ENCODE measurements around the gene REG3A. TPM values are rescaled to one million over a fixed set of nuclear protein-coding genes. Genes with fewer than 3 reads are reported as not detected.

REG3A gene
- total RNA-seq: not detected

DNA sequence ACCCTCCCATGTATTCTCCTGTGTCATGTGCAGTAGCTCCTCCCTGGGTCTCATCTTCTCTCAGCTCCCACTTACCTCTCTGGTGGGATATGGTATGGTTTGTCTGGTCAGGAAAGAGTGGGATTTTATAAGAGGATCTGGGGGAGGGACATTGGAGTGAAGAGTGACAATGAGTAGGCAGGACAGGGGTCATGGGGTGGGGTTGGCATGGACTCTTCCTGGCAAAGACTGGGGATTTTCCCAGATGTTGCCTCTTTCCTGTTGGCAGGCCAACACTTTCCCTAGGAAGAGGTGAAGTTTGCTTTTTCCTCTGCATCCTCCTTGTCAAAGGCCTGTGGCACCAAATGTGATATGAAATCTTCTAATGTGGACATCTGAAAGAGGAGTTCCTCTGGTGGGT lies at the start of gene REG3A:
Gene REG3A, minus strand, starts transcription at position 101 of the 400 bp plus-strand sequence. CDS start 348 bp downstream, outside the sequence.
- Mint-ChIP-seq H3K9me3 (no peaks in the 10 kb centered on the region), H3K27ac (no peak within 1 kb of the TSS), H3K27me3 (no peaks in the 10 kb centered on the region), H3K36me3 (no peaks in the 10 kb centered on the region), H3K4me1 (no peaks in the 10 kb centered on the region), H3K4me3 (no peak within 1 kb of the TSS)
- DNase-seq: no peak

DNA sequence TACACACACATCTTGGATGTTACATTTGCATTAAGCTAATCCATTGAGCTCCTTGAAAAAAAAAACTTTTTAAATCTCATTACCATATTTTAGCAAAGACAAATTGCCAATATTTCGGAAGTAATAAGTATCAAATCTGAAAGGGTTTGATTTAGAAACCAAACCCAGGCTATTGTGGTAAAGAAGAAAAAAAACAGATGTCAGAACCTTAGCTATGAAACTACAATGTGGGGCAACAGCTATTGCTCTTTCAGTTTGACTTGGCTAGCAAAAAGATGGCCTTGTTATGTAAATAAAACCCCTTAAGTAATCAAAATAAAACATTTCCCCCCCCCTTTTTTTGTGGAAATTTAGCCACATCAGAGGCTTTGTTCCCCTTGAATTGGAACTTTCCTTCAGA lies 41.2 kb upstream of the REG3A start:
- Mint-ChIP-seq H3K4me1 (no peaks in the 10 kb centered on the region), H3K36me3 (no peaks in the 10 kb centered on the region), H3K27ac (no peak overlapping the region), H3K27me3 (no peaks in the 10 kb centered on the region), H3K4me3 (no peak overlapping the region), H3K9me3 (peaks cover 2% of the 10 kb centered on the region)
- no peak for DNase-seq

DNA sequence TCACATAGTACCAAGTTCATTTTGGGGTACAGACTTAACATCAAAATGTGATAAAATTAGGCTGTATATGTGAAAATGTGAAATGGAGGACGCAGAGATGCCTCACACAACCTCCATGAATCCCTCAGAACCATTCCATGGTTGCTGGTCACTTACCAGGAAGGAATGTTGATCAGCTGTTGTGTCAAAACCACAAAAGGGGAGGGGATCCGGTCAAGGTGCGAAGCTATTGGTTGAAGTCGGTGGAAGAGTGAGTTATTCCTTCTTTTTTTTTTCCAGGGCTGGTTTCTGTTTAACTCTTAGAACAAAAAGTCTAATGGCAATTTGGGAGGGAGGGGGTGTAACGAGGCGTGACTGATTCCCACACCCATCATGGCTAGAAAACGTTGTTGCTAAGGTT lies 32.3 kb upstream of the REG3A start:
- Mint-ChIP-seq H3K4me1 (no peaks in the 10 kb centered on the region), H3K36me3 (no peaks in the 10 kb centered on the region), H3K9me3 (peaks cover 4% of the 10 kb centered on the region), H3K27ac (no peak overlapping the region), H3K27me3 (no peaks in the 10 kb centered on the region), H3K4me3 (no peak overlapping the region)
- no peak for DNase-seq

DNA sequence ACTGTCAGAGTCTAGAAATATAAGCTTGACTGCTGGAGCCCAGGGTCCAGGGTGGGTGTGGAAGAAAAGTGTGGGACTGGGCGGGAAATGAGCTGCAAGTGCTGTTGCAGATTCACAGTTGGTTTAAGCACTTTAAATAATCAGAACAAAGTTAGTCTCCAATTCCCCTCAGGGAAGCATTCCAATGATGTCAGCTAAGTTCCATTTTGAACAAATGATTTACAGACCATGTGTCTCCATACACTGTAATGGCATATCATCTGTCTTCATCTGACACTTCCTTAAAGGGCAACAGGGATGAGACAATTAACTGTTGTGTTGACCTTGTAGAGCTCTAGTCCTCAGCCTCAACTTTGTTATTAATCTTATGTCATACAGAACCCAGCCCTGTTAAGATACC lies 31.5 kb upstream of the REG3A start:
- no peaks in the 10 kb centered on the region for H3K4me1 Mint-ChIP-seq
- H3K36me3 Mint-ChIP-seq: no peaks in the 10 kb centered on the region
- no peaks in the 10 kb centered on the region for H3K27me3 Mint-ChIP-seq
- H3K27ac Mint-ChIP-seq: no peak overlapping the region
- no peak for DNase-seq
- peaks cover 4% of the 10 kb centered on the region for H3K9me3 Mint-ChIP-seq
- no peak overlapping the region for H3K4me3 Mint-ChIP-seq

DNA sequence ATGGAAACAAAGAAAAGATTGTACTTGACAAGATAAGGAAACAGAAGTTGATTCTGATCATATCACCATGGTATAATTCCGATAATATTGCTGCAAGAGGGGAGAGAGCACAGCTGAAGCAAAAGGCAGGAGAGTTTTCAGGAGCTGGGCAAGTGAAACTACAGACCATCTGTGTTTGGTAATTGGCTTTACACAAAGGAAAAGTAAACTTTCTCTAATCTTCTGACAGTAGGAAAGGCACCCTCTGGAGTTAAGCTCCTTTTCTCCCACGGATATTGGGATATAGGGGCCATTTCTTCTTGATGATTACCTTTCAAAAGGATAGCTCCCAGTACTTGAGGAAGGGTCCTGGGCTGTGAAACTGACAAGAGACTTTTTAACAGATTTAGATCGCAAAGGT lies 29.9 kb upstream of the REG3A start:
- H3K4me3 Mint-ChIP-seq: no peak overlapping the region
- peaks cover 7% of the 10 kb centered on the region for H3K9me3 Mint-ChIP-seq
- H3K27ac Mint-ChIP-seq: no peak overlapping the region
- DNase-seq: no peak
- H3K27me3 Mint-ChIP-seq: no peaks in the 10 kb centered on the region
- H3K4me1 Mint-ChIP-seq: no peaks in the 10 kb centered on the region
- H3K36me3 Mint-ChIP-seq: no peaks in the 10 kb centered on the region

DNA sequence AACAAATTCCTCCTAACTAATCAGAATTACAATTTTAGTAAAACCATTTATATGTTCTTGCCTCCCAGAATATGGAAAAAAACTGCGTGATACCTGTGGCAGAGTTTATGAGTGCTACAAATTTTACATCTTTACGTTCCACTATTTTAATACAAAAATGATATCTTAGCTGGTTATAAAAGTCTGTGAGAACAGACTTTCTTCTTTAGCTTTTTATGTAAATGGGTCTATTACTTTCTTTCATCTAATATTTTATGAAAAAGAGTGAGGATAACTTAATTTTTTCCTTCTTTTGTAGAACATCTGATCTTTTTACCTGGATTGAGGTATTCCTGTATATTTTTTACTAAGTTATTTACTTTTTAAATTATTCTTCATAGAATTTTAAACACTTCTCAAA lies 22.1 kb upstream of the REG3A start:
- Mint-ChIP-seq H3K4me3 (no peak overlapping the region), H3K4me1 (no peaks in the 10 kb centered on the region), H3K27ac (no peak overlapping the region), H3K27me3 (no peaks in the 10 kb centered on the region), H3K36me3 (no peaks in the 10 kb centered on the region), H3K9me3 (peaks cover 16% of the 10 kb centered on the region)
- no peak for DNase-seq

DNA sequence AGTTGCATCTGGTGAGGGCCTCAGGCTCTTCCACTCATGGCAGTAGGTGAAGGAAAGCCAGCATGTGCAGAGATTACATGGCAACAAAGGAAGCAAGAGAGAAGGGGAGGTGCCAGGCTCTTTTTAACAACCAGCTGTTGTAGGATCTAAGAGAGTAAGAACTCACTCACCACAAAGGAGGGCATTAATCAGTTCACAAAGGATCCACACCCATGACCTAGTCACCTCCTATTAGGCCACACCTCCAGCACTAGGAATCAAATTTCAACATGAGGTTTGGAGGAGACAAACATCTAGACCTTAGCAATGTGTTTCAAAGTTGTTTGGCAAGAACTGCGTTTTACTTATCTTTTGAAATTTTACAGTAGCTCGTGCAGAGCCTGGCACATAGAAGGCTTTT lies 20.5 kb upstream of the REG3A start:
- Mint-ChIP-seq H3K9me3 (peaks cover 16% of the 10 kb centered on the region), H3K4me3 (no peak overlapping the region), H3K27me3 (no peaks in the 10 kb centered on the region), H3K36me3 (no peaks in the 10 kb centered on the region), H3K27ac (no peak overlapping the region), H3K4me1 (no peaks in the 10 kb centered on the region)
- DNase-seq: no peak

DNA sequence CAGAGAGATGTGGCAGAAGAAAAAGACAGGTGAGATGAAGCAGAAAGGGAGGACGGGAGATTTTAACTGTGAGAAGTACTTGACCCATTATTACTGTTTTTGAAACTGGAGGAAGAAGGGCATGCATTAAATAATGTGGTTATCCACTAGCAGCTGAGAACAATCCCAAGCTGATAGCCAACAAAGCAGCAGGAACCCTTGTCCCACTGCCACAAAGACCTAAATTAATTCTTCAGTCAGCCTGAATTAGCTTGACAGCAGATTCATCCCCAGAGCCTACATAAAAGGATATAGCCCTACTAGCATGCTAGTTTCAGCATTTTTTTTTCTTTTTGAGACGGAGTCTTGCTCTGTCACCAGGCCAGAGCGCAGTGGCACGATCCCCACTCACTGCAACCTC lies 19.5 kb upstream of the REG3A start:
- H3K9me3 Mint-ChIP-seq: peaks cover 10% of the 10 kb centered on the region
- no peaks in the 10 kb centered on the region for H3K4me1 Mint-ChIP-seq
- no peaks in the 10 kb centered on the region for H3K36me3 Mint-ChIP-seq
- no peak overlapping the region for H3K4me3 Mint-ChIP-seq
- no peak overlapping the region for H3K27ac Mint-ChIP-seq
- no peak for DNase-seq
- H3K27me3 Mint-ChIP-seq: no peaks in the 10 kb centered on the region

DNA sequence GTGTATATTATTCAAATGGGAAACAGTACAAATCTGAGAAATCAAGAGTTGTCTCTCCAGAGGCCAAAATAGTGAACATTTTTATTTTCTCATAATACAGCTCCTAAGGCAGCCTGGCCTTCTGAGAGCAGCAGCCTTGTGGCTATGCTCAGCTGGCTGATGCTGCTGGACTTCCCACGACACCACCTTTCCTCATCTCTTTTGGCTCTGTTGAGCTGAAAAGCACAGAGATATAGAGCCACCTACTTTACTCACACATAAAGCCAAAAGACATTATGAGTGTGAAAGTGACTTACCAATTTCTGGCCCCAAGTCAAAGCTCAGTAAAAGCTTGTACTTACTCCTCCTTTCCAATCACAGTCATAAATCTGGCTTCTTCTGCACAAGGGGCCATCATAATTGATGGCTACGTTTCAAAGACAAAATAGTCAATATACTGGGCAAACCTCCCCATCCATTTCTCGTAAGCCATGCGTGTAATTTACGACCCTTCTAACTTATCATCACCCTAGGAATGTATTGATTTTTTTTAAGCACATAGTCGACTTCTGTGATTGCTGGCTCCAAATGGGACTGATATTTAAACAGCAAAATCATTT lies 18.6 kb upstream of the REG3A start:
- no peak for DNase-seq
- Mint-ChIP-seq H3K27ac (no peak overlapping the region), H3K9me3 (peaks cover 10% of the 10 kb centered on the region), H3K27me3 (no peaks in the 10 kb centered on the region), H3K36me3 (no peaks in the 10 kb centered on the region), H3K4me3 (no peak overlapping the region), H3K4me1 (no peaks in the 10 kb centered on the region)

DNA sequence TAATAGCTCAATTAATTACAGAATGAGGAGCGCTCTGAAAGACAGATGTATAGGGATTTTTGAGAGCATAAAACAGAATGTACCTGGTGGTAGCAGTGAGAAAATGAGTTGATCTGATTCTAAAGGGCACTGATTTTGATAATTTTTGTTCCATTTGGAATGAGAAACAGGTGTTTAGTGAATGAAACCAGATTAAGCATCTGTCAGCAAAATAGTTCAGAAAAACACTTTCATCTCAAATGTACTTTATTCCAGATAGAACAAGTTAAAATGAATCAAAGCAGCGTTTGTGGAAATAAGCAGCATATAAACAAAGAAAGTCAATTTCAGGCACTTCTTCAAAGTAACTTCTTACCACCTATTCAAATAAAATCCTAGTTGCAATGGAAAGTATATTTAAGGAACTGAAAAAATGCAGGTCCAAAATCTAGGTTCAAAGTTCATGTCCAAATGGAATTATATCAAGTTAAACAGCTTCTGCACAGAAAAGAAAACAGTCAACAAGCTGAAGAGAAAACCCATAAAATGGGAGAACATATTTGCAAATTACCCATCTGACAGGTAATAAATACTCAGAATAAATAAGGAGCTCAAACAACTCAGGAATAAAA lies 11.9 kb upstream of the REG3A start:
- Mint-ChIP-seq H3K4me3 (no peak overlapping the region), H3K27me3 (no peaks in the 10 kb centered on the region), H3K9me3 (peaks cover 2% of the 10 kb centered on the region), H3K27ac (no peak overlapping the region), H3K36me3 (no peaks in the 10 kb centered on the region), H3K4me1 (no peaks in the 10 kb centered on the region)
- no peak for DNase-seq

DNA sequence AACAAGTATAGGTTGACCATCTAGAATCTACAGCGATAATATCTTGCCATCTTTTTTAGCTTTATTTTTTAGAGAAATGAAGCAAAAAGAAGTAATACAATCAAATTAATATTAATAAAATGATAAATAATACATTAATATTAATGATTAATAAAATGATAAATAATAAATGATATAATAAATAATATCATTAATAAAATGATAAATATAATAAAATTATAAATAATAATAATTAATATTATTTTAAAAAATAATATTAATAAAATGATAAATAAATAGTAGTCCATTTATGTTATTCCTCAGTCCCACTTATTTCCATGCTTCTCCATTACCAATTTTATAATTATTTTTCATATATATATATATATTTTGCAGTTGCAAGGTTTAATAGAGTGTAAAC lies 3.2 kb upstream of the REG3A start:
- Mint-ChIP-seq H3K9me3 (no peaks in the 10 kb centered on the region), H3K27me3 (no peaks in the 10 kb centered on the region), H3K4me1 (no peaks in the 10 kb centered on the region), H3K4me3 (no peak overlapping the region), H3K36me3 (no peaks in the 10 kb centered on the region), H3K27ac (no peak overlapping the region)
- DNase-seq: no peak

DNA sequence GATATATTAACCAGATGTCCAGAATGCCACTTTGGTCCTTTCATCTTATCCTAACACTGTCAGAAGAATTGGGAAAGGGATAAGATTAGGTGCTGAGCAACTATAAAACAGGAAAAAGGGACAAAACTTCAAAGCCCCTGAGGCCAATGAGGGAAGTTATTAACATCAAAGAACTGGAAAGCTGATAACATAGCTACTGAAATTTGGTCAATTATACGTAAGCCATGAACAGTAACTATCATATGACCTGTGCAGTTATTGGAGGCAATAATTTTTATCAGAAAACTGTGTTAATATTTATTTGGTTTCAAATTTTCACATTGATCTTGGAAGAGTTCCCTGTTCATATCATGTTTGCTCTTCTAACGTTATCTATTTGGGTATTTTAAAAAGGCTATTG lies 2.6 kb upstream of the REG3A start:
- Mint-ChIP-seq H3K4me3 (no peak overlapping the region), H3K9me3 (no peaks in the 10 kb centered on the region), H3K27me3 (no peaks in the 10 kb centered on the region), H3K27ac (no peak overlapping the region), H3K36me3 (no peaks in the 10 kb centered on the region), H3K4me1 (no peaks in the 10 kb centered on the region)
- DNase-seq: no peak

DNA sequence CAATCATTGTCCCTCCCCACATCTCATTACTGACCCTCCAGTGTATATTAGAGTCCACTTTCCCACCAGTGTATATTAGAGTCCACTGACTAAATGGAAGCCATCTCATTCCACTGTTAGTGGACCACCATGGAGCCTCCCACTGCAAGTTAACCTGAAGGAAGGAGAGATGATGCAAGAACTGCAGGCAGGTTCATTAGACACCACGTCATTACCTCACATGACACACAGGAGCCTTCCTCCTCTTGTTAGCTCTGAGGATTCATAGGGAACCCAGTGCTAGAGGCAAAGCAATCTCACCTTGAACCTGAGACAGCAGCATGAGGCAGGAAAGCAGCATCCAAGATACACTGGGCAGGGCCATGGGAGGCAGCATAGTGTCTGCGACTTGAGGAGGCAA lies 523 bp downstream of the REG3A start:
- no peaks in the 10 kb centered on the region for H3K36me3 Mint-ChIP-seq
- H3K4me3 Mint-ChIP-seq: no peak overlapping the region
- no peak overlapping the region for H3K27ac Mint-ChIP-seq
- H3K9me3 Mint-ChIP-seq: peaks cover under 1% of the 10 kb centered on the region
- no peaks in the 10 kb centered on the region for H3K27me3 Mint-ChIP-seq
- DNase-seq: no peak
- no peaks in the 10 kb centered on the region for H3K4me1 Mint-ChIP-seq

DNA sequence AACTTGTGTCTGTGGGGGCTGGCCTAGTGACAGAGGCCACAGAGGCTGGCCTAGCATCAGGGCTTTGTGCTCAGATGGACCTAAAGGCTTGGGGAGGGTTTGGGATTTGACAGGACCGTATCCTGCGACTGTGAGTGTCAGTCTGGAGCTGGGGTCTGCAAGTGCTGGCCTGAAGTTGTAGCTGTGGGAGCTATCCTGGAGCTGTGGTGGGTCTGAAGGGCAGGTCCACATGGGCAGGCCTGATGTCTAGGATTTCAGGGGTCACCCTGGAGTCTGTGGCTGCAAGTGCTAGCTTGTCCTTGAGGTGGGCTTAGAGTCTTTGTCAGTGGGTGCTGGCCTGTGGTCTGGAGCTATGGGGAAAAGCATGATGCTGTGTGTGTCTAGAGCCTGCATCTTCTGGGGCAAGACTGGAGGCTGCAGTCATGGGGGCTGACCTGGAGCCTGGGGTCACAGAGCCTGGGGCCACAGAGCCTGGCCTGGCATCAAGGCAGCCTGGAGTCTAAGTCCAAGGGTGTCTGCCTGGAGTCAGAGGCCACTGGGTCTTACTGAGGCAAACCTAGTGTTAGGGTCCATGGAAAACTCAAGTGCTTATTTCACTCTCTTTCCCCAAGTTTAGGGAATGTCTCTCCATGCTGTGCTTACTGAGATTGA lies 3.6 kb downstream of the REG3A start:
- Mint-ChIP-seq H3K9me3 (peaks cover 2% of the 10 kb centered on the region), H3K27me3 (no peaks in the 10 kb centered on the region), H3K4me3 (no peak overlapping the region), H3K36me3 (no peaks in the 10 kb centered on the region), H3K27ac (no peak overlapping the region), H3K4me1 (no peaks in the 10 kb centered on the region)
- no peak for DNase-seq

DNA sequence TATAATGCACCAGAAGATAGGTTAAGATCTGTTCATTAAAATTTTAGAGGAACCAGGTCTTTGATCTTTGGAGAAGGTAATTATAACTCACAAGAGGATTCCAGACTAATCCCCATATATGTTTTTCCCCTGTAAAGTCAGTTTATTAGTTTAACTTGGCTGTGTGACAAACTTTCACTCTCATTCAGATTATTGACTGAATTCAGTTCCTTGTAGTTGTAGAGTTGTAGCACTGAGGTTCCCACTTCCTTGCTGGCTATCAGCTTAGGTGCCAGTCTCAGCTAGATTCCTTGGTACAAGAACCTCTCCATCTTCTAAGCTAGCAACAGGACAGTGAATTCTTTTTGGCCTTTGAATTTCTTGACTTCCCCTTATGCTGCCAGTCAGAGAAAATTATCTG lies 20.1 kb downstream of the REG3A start:
- Mint-ChIP-seq H3K27ac (no peak overlapping the region), H3K27me3 (no peaks in the 10 kb centered on the region), H3K4me3 (no peak overlapping the region), H3K36me3 (no peaks in the 10 kb centered on the region), H3K4me1 (no peaks in the 10 kb centered on the region), H3K9me3 (peaks cover 1% of the 10 kb centered on the region)
- no peak for DNase-seq

DNA sequence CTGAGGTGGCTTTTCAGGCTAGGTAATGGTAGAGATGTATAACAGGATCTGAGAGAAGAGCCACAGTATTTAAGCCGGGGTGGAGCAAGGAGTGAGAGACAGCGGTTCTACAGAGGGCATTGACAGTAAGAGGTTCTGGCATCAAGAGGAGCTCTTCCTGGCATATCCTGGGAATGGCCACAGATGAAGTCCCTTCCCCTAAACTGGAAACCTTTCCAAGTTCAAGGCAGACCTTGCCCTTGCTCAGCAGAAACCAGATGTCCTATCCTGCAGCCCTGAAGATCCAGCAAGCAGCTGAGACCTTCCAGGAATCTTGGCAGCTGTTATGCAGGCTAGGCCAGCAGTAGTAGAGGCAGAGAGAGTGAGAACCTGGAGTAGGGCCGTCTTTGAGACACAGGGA lies 21.2 kb downstream of the REG3A start:
- no peak for DNase-seq
- Mint-ChIP-seq H3K27me3 (no peaks in the 10 kb centered on the region), H3K36me3 (no peaks in the 10 kb centered on the region), H3K4me3 (no peak overlapping the region), H3K4me1 (no peaks in the 10 kb centered on the region), H3K27ac (no peak overlapping the region), H3K9me3 (peaks cover 1% of the 10 kb centered on the region)
